ENCODE data around the gene TBC1D4.

The TBC1D4 gene

GRCh38 chr13:75341028-75341427, 140.9 kb downstream of the TBC1D4 start:
- TF ChIP-seq L3MBTL2 (conservative IDR thresholded peaks at IDR 0.05) (no peak), FOXM1 (IDR thresholded peaks at IDR 0.05; ENCODE audit: borderline replicate concordance) (no peak), SP1 (IDR thresholded peaks at IDR 0.05) (no peak), LEF1 (IDR thresholded peaks at IDR 0.05; ENCODE audit: borderline replicate concordance) (no peak), CTBP1 (IDR thresholded peaks at IDR 0.05; ENCODE audit: borderline replicate concordance) (no peak), BHLHE40 (IDR thresholded peaks at IDR 0.05; ENCODE audit: borderline replicate concordance) (no peak), NFRKB (IDR thresholded peaks at IDR 0.05) (no peak), ELF4 (IDR thresholded peaks at IDR 0.05) (no peak), ARNT (IDR thresholded peaks at IDR 0.05) (no peak), SUZ12 (IDR thresholded peaks at IDR 0.05) (no peak), FOXA1 (IDR thresholded peaks at IDR 0.05) (no peak), HDGF (IDR thresholded peaks at IDR 0.05; ENCODE audit: borderline replicate concordance) (no peak)
- TF ChIP-seq, protein P1, sequence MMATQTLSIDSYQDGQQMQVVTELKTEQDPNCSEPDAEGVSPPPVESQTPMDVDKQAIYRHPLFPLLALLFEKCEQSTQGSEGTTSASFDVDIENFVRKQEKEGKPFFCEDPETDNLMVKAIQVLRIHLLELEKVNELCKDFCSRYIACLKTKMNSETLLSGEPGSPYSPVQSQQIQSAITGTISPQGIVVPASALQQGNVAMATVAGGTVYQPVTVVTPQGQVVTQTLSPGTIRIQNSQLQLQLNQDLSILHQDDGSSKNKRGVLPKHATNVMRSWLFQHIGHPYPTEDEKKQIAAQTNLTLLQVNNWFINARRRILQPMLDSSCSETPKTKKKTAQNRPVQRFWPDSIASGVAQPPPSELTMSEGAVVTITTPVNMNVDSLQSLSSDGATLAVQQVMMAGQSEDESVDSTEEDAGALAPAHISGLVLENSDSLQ (IDR thresholded peaks at IDR 0.05) = no peak
- ChIA-PET CTCF (no interaction called here), POLR2A (no interaction called here)
- DNase-seq (ENCODE audit: extremely low spot score) = no peak

GRCh38 chr13:75339635-75340374, 142.2 kb downstream of the TBC1D4 start:
- TF ChIP-seq, protein P1 (IDR thresholded peaks at IDR 0.05) = no peak
- TF ChIP-seq FOXA1 (IDR thresholded peaks at IDR 0.05) (no peak), L3MBTL2 (conservative IDR thresholded peaks at IDR 0.05) (no peak), LEF1 (IDR thresholded peaks at IDR 0.05; ENCODE audit: borderline replicate concordance) (no peak), SUZ12 (IDR thresholded peaks at IDR 0.05) (no peak), CTBP1 (IDR thresholded peaks at IDR 0.05; ENCODE audit: borderline replicate concordance) (no peak), ZNF384 (IDR thresholded peaks at IDR 0.05) (no peak), ELF4 (IDR thresholded peaks at IDR 0.05) (no peak), ARNT (IDR thresholded peaks at IDR 0.05) (no peak), HDGF (IDR thresholded peaks at IDR 0.05; ENCODE audit: borderline replicate concordance) (no peak), FOXK2 (IDR thresholded peaks at IDR 0.05) (no peak), BHLHE40 (IDR thresholded peaks at IDR 0.05; ENCODE audit: borderline replicate concordance) (no peak), SP1 (IDR thresholded peaks at IDR 0.05) (no peak), TARDBP (IDR thresholded peaks at IDR 0.05) (no peak), FOXM1 (IDR thresholded peaks at IDR 0.05; ENCODE audit: borderline replicate concordance) (no peak), NFRKB (IDR thresholded peaks at IDR 0.05) (no peak)
- no peak for DNase-seq (ENCODE audit: extremely low spot score)
- ChIA-PET POLR2A (no interaction called here), CTCF (interaction anchor here (0.7 to 1.0 kb wide), 2 partner anchors 27 to 1464 kb away, joined by 3 to 4 read pairs; no protein-coding TSS in a partner anchor)

DNA sequence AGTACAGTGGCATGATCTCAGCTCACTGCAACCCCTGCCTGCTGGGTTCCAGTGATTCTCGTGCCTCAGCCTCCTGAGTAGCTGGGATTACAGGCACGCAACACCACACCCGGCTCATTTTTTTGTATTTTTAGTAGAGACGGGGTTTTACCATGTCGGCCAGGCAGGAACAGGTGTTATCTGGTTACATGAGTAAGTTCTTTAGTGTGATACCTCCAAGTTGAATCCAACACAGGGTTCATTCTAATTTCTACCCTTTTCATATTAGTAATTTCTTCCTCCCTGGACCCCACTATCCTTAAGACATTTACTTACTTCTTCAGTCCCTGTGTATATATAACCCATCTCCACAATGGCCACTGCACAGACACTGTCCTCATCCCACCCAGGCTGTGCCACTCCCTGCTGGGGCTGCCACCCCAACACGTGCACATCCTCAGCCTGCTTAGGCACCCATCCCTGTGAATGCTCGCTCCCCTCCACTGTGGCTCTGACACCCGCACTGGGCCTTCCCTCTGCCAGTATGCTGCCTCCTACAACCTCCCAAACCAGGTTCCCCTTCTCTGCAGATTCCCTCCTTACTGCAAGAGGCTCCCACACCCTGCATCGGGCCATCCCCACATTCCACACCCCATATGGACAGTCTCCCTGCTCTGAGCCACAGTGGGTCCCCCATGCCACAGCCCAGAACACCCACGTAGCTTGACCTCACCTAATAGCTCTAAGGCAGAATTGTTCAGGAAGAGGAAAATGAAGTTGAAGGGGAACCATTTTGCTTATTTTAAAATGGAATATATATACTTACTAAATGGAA, 147.1 kb downstream of the TBC1D4 start:
- ChIA-PET POLR2A (no interaction called here), CTCF (no interaction called here)
- DNase-seq (ENCODE audit: extremely low spot score) = no peak
- TF ChIP-seq FOXA1 (IDR thresholded peaks at IDR 0.05) (no peak), LEF1 (IDR thresholded peaks at IDR 0.05; ENCODE audit: borderline replicate concordance) (no peak), NFRKB (IDR thresholded peaks at IDR 0.05) (no peak), FOXK2 (IDR thresholded peaks at IDR 0.05) (no peak), SUZ12 (IDR thresholded peaks at IDR 0.05) (no peak), L3MBTL2 (conservative IDR thresholded peaks at IDR 0.05) (no peak), ELF4 (IDR thresholded peaks at IDR 0.05) (no peak), CTBP1 (IDR thresholded peaks at IDR 0.05; ENCODE audit: borderline replicate concordance) (no peak), SP1 (IDR thresholded peaks at IDR 0.05) (no peak), ZNF384 (IDR thresholded peaks at IDR 0.05) (no peak), ARNT (IDR thresholded peaks at IDR 0.05) (no peak), TARDBP (IDR thresholded peaks at IDR 0.05) (no peak), HDGF (IDR thresholded peaks at IDR 0.05; ENCODE audit: borderline replicate concordance) (no peak), FOXM1 (IDR thresholded peaks at IDR 0.05; ENCODE audit: borderline replicate concordance) (no peak), BHLHE40 (IDR thresholded peaks at IDR 0.05; ENCODE audit: borderline replicate concordance) (no peak)
- TF ChIP-seq, protein P1 (IDR thresholded peaks at IDR 0.05) = no peak

DNA sequence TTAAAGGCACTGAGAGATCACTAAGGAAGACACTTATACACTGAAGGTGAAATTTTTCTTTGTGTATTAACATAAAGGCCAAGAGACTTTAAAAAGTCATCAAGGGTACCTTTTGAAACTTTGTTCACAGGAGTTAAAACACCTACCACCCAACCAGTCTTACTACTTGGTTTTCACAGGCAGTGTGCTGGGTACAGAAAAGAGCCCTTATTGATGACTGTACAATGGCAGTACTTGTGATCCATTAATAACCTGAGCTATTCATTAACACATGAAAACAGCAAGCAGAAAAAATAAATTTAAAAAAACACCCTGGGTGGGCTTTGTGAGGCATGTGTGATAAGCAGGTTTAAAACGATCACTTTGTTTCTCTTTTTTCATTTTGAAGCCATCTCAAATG, 148.9 kb downstream of the TBC1D4 start:
- CTCF ChIA-PET = no interaction called here
- TF ChIP-seq BHLHE40 (IDR thresholded peaks at IDR 0.05; ENCODE audit: borderline replicate concordance) = no peak
- no peak for TF ChIP-seq ELF4 (IDR thresholded peaks at IDR 0.05)
- TF ChIP-seq HDGF (IDR thresholded peaks at IDR 0.05; ENCODE audit: borderline replicate concordance) = no peak
- TF ChIP-seq SUZ12 (IDR thresholded peaks at IDR 0.05) = no peak
- TF ChIP-seq ARNT (IDR thresholded peaks at IDR 0.05) = no peak
- TF ChIP-seq SP1 (IDR thresholded peaks at IDR 0.05) = no peak
- TF ChIP-seq L3MBTL2 (conservative IDR thresholded peaks at IDR 0.05) = no peak
- no peak for TF ChIP-seq FOXM1 (IDR thresholded peaks at IDR 0.05; ENCODE audit: borderline replicate concordance)
- TF ChIP-seq NFRKB (IDR thresholded peaks at IDR 0.05) = no peak
- TF ChIP-seq FOXA1 (IDR thresholded peaks at IDR 0.05) = no peak
- no peak for TF ChIP-seq TARDBP (IDR thresholded peaks at IDR 0.05)
- no peak for TF ChIP-seq LEF1 (IDR thresholded peaks at IDR 0.05; ENCODE audit: borderline replicate concordance)
- TF ChIP-seq, protein P1 (IDR thresholded peaks at IDR 0.05) = no peak
- no peak for TF ChIP-seq CTBP1 (IDR thresholded peaks at IDR 0.05; ENCODE audit: borderline replicate concordance)
- TF ChIP-seq ZNF384 (IDR thresholded peaks at IDR 0.05) = no peak
- TF ChIP-seq FOXK2 (IDR thresholded peaks at IDR 0.05) = no peak
- DNase-seq (ENCODE audit: extremely low spot score) = no peak
- POLR2A ChIA-PET = no interaction called here

Measured in HEK293T (cell line).